NCI-H2196 treated with DMSO at 0.1 percent for 48 hours (cell line): Measurements from ENCODE around the gene CYLC1.

Experiments
- DNase-seq: peaks from one replicate; lab custom pipeline; 2025; ENCODE audit not compliant: unreplicated experiment; lab: John Stamatoyannopoulos, UW

Gene CYLC1, protein sequence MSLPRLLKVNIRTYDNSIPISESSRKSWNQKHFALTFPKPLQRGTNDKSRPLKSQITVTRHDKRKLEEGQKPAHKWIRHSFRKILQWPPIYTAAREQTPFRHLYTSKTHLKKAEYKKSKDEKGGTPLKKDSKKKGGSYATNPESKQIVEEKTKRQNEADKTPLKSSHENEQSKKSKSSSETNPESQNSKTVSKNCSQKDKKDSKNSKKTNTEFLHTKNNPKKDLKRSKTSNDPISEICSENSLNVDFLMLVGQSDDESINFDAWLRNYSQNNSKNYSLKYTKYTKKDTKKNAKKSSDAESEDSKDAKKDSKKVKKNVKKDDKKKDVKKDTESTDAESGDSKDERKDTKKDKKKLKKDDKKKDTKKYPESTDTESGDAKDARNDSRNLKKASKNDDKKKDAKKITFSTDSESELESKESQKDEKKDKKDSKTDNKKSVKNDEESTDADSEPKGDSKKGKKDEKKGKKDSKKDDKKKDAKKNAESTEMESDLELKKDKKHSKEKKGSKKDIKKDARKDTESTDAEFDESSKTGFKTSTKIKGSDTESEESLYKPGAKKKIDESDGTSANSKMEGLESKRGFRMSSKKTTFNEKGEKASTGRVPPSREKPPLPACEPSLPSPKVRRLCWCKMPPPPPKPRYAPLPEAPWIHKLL

GRCh38 chrX:83860846-83861245 lies at the start of gene CYLC1:
CYLC1 (plus strand) TSS chrX:83861146; CDS start chrX:83861183, 37 bp downstream.
- DNase-seq: no peak

DNA sequence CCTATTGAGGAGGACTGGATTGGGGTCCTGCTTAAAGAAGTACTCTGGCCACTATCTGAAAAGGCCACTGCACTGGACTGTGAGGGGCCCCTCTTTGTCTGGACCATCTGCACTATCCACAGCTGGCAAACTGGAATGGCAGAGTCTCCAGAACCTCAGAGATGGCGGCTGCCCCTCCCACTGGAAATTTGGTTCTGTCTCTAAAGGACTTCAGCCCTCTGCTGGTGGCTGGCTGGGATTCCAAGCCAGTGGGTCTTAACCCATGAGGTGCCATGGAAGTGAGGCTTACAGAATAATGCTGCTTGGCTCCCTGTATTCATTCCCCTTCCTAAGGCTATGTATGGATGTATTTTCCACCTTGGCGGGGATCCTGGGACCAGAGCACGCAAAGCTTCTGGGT lies 41.6 kb upstream of the CYLC1 start:
- no peak for DNase-seq

DNA sequence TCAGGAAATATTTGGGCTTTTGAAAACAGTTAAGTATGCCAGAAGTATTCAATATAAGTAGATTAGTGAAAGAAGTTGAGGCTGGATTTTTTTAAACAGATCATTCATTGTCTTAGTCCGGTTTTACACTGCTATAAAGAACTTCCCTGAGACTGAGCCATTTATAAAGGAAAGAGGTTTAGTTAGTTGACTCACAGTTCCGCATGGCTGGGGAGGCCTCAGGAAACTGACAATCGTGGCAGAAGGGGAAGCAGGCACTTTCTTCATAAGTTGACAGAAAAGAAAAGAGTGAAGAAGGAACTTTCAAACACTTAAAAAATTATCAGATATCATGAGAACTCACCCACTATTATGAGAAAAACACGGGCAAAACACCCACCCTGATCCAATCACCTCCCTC lies 31.1 kb upstream of the CYLC1 start:
- DNase-seq: no peak

GRCh38 chrX:83845397-83845796 lies 15.5 kb upstream of the CYLC1 start:
- DNase-seq: peak; percentile 4

GRCh38 chrX:83847339-83847738 lies 13.6 kb upstream of the CYLC1 start:
- DNase-seq: no peak

- no peak for DNase-seq
Observed at GRCh38 chrX:83888585-83888984, 27.6 kb downstream of the CYLC1 start.

GRCh38 chrX:83892433-83892832 lies 31.5 kb downstream of the CYLC1 start:
- DNase-seq: no peak

GRCh38 chrX:83906921-83907320 lies 46.0 kb downstream of the CYLC1 start:
- no peak for DNase-seq

- DNase-seq: peak; percentile 1
Observed at GRCh38 chrX:83916525-83916924, 55.6 kb downstream of the CYLC1 start.

DNA sequence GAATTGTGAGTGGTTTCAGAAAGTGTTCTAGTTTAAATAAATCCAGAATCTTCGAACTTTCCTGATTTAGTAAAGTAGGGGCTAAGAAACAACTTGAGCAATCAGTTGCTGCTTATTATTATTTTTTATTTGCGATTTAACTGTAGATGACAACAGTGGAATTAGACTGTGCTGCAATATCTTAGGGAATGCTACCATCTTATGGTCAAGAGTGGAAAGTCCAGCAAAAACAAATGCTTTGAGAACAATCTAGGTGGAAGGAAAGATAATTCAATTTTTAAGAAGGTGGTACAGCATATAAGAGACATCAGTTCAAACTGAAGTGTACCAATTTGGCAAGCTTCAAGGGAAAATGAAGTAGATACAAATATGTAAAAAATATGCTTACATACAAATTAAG lies 73.3 kb downstream of the CYLC1 start:
- no peak for DNase-seq
